ENCODE measurements around the gene TUBB6.
A peak's percentile ranks its signal among the peaks of the same experiment; 100 is the strongest.

TUBB6 gene

DNA sequence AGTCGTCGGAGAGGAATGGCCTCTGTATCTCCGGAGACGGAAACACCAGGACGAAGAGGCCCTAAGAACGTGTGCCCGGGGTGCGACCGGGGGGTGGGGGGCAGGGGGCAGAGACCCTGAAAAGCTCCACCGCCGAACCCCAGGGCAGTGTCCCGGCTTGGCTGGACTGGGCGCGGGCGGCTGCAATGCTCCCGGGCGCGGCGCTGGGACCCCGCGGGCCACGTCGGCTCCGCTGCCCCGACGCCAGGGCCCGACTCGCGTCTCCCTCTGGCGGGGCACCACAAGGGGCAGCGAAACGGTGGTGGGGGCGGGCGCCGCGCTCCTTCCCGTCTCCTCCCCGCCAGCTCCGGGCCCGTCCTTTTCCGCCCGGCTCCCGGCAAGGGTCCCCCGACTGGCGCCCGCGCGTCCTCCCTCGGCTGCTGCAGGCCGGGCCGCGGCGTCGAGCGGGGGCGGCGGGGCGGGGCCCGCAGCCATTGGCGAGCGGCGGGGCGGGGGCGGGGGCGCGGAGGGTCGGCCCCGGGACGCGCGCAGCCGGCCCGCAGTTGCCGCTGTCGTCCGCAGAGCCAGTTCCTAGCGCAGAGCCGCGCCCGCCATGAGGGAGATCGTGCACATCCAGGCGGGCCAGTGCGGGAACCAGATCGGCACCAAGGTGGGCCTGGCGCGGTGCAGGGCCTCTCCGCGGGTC, at the start of gene TUBB6:
Gene TUBB6 (plus strand): TSS at position 541 of the 685 bp plus-strand sequence. CDS start 52 bp downstream, at position 593.
- peak; percentile 90 for DNase-seq (ENCODE audit: low spot score)

DNA sequence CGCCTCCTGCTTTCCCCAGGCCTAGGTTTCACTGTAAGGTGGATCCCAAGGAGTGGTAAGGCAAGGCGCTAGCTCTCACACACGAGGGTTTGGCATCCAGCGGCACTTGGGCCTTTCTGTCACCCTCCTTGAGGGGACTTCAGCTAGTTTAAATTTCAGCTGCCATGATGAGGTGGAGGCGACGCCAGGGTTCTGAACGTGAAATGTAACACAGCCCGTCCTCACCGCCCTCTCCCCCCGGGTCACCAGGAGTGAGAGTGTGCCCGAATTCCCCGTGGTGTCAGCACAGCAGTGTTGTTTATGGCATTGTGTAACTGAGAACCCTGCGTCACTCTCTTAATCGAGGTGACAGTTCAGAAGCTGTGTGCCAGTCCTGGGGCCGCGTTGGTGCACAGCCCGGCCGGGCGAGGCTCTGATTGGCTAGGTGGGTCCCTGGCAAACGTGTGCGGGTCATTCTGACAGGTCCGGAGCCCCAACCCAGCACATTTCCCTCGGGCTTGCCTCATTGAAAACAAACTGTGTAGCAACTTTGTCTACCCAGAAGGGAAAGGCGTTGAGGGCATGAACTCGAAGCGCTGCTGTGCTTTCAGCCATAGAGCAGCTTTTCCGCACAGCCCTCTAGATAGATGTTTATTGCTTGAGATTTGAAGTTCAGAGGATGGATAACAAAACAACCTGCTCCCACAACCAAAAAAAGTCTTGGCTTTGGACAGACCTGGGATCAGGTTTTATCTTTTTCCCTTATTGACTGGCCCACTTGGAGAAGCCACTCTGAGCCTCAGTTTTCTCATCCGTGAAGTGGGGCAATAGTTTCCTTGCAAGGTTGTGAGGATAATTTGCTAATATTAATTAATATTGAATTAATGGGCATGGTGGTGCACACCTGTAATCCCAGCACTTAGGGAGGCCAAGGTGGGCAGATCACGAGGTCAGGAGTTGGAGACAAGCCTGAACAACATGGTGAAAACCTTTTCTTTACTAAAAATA, 49.0 kb upstream of the TUBB6 start:
- no peak for DNase-seq (ENCODE audit: low spot score)

DNA sequence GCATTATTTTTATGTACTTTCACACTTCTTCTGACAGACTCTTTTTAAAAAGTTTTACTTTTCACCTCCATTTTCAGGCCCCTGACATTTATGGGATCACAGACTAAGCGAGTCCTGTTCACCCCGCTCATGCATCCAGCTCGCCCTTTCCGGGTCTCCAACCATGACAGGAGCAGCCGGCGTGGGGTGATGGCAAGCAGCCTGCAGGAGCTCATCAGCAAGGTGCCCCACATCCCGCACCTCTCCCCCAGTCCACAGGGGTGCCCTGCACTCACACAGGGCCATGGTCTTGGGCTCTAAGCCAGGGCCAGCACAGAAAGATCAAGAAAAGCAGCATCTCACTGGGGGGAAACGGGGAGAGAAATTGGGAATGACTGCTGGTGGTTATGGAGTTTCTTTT, 45.3 kb upstream of the TUBB6 start:
- DNase-seq (ENCODE audit: low spot score), result no peak

DNA sequence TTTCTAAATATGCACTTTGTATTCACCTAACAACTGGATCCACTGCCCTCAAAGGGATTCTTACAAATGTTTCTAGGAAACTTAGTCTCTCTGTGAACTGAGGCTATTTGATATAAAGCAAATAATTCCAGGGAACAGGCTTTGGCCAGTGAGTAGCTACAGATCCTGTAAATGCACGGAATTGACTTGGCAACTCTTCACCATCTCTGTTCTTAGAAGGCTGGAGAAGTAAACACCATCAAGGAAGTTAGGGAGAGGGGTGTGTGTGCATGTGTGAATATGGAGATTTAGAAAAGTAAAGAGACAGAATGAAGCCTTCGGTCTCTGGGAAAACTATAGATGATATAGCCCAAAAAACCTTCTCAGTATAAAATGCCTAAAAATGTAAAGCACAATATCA, 43.2 kb upstream of the TUBB6 start:
- DNase-seq (ENCODE audit: low spot score), result no peak

DNA sequence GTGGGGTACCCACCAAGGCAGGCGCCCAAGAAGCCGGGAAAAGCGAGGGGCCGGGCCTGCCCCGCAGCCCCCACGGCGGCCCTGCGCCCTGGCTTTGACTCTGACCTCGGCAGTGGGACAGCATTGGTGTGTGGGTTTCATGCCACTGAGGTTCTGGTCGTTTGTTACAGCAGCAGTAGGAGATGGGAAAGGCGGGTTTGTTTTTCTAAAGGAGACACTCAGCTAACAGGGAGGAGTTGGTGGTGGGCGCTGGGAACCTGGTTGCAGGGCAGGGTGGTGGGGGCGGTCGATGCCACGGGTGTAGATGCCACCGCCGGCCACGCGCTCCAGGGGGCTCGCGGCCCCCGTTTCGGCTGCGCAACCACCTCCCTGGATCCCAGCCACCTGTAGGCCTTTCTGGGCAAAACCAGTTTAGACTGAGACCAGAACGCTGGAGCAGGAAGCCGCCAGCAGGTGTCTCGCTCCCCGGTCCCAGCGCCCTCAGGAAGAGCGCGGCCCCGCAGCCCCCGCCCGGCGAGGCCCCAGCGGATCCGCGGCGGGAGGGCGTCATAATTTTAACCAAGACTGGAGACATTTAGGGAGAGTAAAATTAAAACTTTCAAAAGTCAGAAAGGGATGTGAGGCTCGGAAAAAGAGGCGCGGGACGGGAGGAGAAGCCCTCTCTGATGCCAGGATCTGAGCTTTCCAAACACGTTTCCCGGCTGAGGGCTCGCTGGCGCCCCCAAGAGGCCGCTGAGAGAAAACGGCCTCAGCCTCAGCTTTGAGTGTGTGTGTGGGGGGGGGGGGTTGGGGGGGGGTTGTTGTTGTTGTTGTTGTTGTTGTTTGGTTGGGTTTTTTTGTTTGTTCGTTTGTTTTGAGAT, 36.4 kb upstream of the TUBB6 start:
- peak; percentile 90 for DNase-seq (ENCODE audit: low spot score)

DNA sequence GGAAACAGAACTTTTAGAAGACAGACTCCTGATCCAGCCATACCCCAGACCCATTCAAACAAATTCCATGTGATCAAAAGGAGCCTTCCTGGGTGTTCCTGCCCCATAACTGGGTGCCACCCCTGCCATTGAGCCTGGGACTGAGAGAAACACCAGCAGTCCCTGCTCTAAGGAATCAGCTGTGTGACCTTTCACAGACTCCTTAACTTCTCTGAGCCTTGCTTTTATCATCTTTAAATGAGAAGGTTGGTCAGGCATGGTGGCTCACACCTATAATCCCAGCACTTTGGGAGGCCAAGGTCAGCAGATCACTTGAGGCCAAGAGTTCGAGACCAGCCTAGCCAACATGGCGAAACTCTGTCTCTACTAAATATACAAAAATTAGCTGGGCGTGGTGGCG, 33.2 kb upstream of the TUBB6 start:
- no peak for DNase-seq (ENCODE audit: low spot score)

DNA sequence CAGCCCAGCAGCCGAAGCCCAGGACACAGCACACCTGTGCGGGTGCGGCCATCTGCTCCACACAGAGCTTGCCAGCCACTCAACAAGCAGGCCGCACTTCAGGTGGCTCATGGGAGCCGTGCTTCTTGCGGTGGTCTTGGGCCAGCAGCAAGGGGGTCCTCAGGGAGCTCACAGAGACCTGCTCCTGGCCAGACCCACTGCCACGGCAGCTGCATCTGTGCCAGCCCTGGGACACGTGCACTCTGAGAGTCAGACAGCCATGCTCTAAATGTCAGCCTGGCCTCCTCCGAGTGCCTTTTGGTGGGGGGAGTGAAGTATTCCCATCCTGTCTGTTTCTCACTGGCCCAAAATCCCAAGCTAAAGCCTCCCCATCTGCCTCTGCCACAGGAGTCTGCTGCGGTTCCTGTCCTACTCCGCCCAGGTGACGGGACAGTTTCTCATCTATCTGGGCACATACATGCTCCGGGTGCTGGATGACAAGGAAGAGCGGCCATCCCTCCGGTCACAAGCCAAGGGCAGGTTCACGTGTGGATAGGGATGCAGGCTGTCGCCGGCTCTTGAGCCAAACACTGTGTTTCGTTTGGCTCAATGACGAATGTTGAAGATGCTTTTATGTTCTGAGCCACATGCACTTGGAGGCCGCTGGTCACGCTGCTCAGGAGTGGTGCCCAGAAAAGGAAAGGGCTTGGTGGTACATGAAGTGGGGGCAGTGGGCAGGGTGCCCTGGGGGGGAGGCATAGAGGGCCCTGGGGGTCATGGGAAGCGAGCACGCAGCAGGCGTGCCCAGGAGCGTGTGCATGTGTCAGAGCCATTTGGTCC, 31.1 kb upstream of the TUBB6 start:
- no peak for DNase-seq (ENCODE audit: low spot score)

DNA sequence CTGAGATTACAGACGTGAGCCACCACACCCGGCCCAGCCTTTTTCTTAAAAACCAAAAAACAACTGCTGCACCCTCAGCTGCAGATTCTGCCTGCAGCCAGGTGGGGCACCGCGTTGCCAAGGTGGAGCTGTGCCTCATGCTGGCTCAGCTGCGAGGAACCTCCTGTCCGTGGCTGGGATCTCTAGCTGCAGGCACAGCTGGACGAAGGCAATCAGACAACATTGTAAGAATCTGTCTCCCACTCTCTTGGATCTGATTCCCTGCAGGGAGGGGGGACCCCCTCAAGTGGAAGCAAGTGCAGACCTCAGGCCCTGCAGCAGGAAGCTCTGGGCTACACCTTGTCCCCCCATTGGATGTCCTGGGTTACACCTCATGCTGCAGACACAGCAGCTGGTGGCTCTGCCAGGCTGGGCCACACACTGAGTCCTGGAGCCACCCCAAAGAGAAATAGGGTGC, 29.8 kb upstream of the TUBB6 start:
- DNase-seq (ENCODE audit: low spot score), result no peak

DNA sequence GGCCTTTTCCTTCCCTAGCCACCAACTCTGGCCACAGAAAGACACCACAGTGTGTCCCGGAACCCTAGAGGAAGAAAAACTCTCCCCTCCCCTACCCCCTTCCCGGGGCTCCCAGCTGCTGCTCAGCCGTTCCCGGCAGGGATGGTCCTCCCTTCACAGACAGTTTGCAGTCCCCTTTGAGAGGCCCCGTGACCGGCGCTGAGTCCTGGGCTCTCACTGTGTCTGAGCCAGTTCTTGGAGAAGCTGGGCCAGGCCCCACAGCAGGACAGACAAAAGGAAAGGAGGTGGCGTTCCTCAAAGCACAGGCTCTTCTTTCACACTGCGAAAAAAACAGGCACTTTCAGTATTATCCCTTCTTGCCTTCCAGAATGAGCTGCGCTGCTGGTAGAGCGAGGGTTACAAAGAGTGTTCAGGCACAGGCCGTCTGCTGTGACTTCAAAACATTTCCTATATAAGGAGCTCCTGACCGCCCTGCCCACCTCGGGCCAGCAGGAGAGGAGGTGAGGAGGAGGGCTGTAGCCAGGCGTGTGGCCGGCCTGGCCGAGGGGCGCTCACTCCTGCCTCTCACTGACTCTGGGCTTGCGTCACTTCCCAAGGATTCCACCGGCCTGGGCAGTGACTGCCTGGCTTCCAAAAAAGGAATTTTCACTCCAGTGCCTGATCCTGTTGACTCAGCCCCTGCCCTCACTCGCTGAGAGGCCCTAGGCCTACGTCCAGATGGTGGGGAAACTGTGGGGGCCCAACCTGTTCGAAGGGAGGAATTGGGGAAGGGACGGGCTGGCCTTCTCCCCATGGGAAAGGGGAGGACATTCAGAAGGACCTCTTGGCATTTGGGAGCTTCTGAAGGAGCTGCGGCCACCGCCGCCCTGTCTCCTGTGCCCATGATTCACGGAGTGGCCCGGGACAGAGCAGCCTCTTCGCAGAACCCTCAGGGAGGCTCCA, 29.0 kb upstream of the TUBB6 start:
- peak; percentile 95 for DNase-seq (ENCODE audit: low spot score)

DNA sequence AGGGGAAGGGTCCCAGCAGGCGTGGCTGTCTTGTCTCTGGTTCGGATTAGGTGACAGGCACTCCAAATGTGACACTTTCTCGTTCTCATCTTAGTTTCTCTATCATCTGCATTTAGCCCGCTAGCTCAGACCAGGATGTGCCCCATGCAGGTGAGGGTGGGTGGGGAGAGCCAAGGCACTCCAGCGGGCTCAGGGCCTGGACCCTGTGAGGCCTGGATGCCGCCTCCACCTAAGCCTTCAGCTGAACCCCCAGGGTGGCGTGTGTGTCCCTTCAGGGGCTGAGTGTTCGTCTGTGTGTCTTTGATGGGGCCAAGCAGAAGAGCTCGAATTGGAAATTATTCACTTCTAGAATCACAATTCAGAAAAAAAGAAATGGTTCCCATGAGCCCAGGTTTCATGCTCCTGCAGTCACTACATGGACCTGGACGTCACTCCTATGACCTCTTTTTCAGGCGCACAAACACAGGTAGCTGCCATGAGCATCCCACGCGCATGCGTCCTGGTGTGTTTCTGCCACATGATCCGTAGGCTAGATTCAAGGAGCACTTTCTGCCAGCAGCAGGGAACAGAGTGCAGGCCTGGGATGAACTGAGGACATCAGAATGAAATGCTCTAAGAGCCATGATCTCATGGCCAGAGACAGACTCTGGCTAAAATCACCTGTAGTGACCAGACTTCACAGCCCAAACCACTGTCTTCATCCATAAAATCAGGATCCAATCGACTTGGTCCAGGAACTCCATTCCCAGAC, 28.1 kb upstream of the TUBB6 start:
- DNase-seq (ENCODE audit: low spot score), result no peak

DNA sequence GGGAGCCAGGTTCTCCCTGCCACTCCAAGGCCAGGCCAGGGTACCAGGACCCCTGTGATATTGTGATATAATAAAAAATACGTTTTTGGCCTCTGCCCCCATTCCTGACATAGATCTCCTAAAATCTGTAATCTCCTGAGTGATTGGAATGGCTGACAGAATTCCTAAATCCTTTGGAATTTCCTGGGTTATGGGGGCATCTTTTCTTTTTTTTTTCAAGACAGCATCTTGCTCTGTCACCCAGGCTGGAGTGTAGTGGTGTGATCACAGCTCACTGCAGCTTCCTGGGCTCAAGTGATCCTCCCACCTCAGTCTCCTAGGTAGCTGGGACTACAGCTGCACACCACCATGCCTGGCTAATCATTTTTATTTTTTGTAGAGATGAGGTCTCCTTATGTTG, 26.2 kb upstream of the TUBB6 start:
- DNase-seq (ENCODE audit: low spot score), result no peak

DNA sequence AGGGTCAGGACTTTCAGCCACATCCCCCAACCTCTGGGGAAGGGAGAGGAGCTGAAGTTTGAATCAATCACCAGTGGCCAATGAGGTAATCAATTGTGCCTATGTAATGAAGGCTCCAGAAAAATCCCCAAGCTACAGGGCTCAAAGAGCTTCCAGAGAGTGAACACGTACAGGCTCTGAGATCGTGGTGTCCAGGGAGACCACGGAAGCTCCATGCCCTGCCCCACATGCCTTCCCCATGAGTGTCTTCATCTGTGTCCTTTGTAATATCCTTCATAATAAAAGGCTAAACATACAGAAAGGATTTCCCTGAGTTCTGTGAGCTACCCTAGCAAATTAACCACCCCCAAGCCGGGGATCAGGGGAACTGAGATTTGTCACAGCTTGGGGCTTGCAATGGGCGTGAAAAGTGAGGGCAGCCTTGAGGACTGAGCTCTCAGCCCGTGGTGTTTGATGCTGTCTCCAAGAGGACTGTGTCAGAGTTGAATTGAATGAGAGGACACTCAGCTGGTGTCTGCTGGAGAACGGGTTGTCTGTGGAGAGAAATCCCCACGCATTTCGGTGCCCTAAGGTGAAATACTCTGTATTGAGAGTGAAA, 25.5 kb upstream of the TUBB6 start:
- DNase-seq (ENCODE audit: low spot score), result peak; percentile 89

DNA sequence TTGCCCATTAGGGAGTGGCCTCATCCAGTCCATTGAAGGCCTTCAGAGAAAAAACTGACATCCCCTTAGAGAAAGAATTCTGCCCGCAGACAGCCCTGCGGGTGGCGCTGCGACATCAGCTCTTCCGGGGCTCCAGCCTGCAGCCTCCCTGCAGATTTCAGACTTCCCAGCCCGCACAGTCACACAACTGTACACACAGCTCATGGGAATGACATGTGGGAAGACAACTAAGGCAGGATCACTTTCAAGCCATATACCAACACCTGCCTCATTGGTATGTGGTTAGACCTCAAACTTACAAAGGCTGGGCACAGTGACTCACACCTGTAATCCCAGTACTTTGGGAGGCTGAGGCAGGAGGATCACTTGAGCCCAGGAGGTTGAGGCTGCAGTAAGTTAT, 24.8 kb upstream of the TUBB6 start:
- DNase-seq (ENCODE audit: low spot score), result no peak

DNA sequence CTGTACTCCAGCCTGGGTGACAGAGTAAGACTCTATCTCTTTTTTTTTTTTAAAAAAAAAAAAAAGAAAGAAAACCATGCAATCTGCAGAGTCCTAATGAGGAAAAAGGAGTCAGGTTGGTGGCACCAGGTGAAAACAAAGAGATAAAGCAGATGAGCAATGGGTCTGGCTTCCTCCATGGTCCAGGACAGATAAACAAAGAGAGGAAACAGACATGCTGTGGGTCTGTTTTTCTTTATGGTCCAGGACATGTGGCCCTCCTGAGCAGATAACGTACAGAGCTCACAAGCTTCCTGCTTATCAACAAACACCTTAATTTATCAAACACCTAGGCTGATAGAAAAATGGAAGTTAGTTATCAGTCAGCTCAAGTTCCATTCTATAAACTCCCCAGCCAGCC, 24.4 kb upstream of the TUBB6 start:
- DNase-seq (ENCODE audit: low spot score), result no peak

DNA sequence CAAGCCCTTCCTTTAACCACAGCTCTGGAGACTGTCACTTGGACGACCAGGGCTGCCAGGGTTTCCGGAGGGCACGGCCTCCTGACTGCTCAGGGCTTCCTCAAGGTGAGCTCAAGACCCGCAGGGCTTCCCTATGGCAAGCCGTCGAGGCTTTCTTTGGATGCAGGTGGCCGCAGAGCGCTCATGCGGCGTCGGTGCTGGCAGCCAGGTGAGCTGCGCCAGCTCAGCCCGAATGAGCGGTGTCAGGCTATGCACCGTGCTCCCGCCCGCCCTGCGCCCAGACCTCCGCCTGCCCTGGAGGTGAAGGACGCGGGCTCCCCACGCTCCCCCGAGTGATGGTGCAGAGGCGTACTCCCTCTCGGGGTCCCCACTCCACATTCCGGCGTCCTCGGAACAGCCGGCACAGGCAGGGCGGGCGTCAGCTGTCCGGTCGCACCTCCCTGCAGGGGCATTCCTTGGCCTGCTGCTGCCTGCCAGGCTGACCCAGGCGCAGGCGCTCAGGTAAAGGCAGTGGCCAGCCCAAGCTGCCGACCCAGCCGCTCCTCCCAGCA, 20.8 kb upstream of the TUBB6 start:
- no peak for DNase-seq (ENCODE audit: low spot score)

DNA sequence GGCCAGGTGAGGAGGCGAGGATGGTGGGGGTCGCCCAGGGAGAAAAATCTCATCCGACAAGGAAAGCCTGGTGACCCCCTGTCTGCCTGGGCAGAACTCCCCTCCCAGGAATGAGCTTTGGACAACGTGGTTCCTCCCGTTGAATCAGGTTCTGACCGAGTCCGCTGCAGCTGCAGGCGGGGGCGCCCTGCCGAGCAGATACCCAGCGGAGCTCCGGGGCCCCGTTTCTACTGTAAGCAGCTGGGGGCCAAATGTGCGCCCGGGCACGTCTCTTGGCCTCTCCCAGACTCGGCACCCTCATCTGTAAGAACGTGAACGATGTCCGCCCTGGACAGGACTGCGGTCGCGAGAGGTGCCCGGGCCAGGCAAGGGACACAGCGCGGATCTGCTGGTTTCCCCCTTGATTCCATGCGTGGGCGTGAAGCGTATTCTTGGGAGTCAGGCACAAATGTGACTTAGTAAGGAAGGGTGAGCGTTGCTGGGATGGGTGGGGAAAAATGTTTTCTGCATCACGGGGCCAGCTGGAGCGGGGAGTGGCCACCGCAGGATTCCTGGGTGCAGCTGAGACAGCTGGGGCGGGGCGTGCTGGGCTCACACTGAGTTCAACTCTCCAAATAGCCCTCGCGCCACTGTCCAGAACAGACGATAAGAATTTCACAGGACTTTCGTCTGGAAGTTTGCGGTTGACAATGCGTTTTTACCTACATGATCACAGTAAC, 20.2 kb upstream of the TUBB6 start:
- peak; percentile 93 for DNase-seq (ENCODE audit: low spot score)

DNA sequence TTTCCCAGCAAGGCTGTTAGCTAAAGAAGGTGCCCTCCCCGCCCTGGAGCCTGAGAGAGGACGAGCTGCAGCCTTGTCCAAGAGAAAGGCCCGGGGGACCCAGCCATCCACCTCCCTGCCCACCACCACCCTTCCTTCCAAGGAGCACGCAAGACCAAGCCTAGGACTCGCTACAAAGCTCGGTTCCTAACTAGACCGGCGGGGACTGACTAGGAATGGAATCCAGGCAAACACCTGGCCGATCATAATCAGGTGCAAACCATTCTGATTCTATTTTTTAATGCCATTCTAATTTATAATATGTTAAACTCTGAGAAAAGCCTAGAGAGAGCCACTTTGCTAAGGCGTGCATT, 19.7 kb upstream of the TUBB6 start:
- no peak for DNase-seq (ENCODE audit: low spot score)

DNA sequence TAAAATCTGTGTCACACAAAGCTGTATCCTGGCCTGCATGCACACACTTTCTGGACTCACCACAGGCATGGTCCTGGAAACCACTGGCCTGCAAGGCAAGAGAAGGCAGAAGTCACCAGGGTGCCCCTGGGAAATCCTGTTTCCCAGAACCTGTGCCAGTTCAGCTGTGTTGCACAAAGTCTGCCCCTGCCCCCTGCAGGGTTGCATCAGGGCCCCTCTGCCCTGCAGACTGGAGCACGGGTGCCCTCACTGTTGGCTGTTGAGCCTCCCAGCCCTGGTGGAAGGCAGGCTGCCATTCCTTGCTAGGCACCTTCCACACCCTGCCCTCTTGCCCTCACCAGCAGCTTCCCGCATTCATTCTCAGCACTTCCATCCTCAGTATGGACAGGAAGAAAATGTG, 18.0 kb upstream of the TUBB6 start:
- DNase-seq (ENCODE audit: low spot score), result no peak

Data from hepatic stellate cell (primary cell).